ENCODE measurements around the gene NDUFA8.

GRCh38 chr9:122124048-122124447 lies 35.5 kb downstream of the NDUFA8 start:
- TF ChIP-seq CTCF (IDR thresholded peaks at IDR 0.05) (no peak), POLR2A (IDR thresholded peaks at IDR 0.05) (no peak)
